GM18507 (cell line): ENCODE measurements around the gene ANGEL1.

ENCODE experiments used
- DNase-seq: peaks from one replicate; pipeline ENCODE4 v3.0.0; 2011; ENCODE audit warnings: low read depth; ENCODE audit not compliant: insufficient read length; ENCODE audit errors: extremely low spot score
- FAIRE-seq: peaks from 2 replicates; lab custom pipeline; 2011; peaks lifted over from hg19 to GRCh38; lab: Jason Lieb, UNC

The ANGEL1 gene

GRCh38 chr14:76812422-76813383 is at the start of gene ANGEL1:
Gene ANGEL1 (minus strand): TSS chr14:76812882. CDS start chr14:76812827, 55 bp downstream.
- FAIRE-seq, result peak; percentile 95
- DNase-seq, result peak; percentile 81

GRCh38 chr14:76861574-76862255 is 49.0 kb upstream of the ANGEL1 start:
- FAIRE-seq (no peak), DNase-seq (no peak)

- DNase-seq (no peak), FAIRE-seq (no peak)
Measured at GRCh38 chr14:76856769-76857168, 44.1 kb upstream of the ANGEL1 start.

GRCh38 chr14:76855066-76855465 is 42.4 kb upstream of the ANGEL1 start:
- DNase-seq (no peak), FAIRE-seq (no peak)

GRCh38 chr14:76848879-76849278 is 36.2 kb upstream of the ANGEL1 start:
- DNase-seq (no peak), FAIRE-seq (no peak)

- no peak for FAIRE-seq
- DNase-seq, result no peak
Measured at GRCh38 chr14:76846331-76847047, 33.8 kb upstream of the ANGEL1 start.

GRCh38 chr14:76844223-76844622 is 31.5 kb upstream of the ANGEL1 start:
- DNase-seq (no peak), FAIRE-seq (no peak)

- DNase-seq (no peak), FAIRE-seq (no peak)
Measured at GRCh38 chr14:76842414-76842813, 29.7 kb upstream of the ANGEL1 start.

GRCh38 chr14:76837524-76837923 is 24.8 kb upstream of the ANGEL1 start:
- DNase-seq (no peak), FAIRE-seq (no peak)

- DNase-seq, result no peak
- no peak for FAIRE-seq
Measured at GRCh38 chr14:76836029-76836630, 23.4 kb upstream of the ANGEL1 start.

GRCh38 chr14:76834241-76834661 is 21.6 kb upstream of the ANGEL1 start:
- FAIRE-seq (no peak), DNase-seq (no peak)

- no peak for DNase-seq
- no peak for FAIRE-seq
Measured at GRCh38 chr14:76833011-76833410, 20.3 kb upstream of the ANGEL1 start.

- no peak for DNase-seq
- FAIRE-seq, result no peak
Measured at GRCh38 chr14:76832503-76832988, 19.9 kb upstream of the ANGEL1 start.

- no peak for FAIRE-seq
- DNase-seq, result no peak
Measured at GRCh38 chr14:76830556-76830955, 17.9 kb upstream of the ANGEL1 start.

- FAIRE-seq (no peak), DNase-seq (no peak)
Measured at GRCh38 chr14:76829650-76830421, 17.2 kb upstream of the ANGEL1 start.

- DNase-seq (no peak), FAIRE-seq (no peak)
Measured at GRCh38 chr14:76829013-76829365, 16.3 kb upstream of the ANGEL1 start.

- no peak for DNase-seq
- FAIRE-seq, result no peak
Measured at GRCh38 chr14:76828339-76829012, 15.8 kb upstream of the ANGEL1 start.

GRCh38 chr14:76827696-76828296 is 15.1 kb upstream of the ANGEL1 start:
- no peak for DNase-seq
- FAIRE-seq, result no peak
